ENCODE results near the gene SPTBN1. TPM values are rescaled to one million over a fixed set of nuclear protein-coding genes. Genes with fewer than 3 reads are reported as not detected.

SPTBN1 gene
- total RNA-seq, 1 experiment from 2014 or later: 88.8 TPM

DNA sequence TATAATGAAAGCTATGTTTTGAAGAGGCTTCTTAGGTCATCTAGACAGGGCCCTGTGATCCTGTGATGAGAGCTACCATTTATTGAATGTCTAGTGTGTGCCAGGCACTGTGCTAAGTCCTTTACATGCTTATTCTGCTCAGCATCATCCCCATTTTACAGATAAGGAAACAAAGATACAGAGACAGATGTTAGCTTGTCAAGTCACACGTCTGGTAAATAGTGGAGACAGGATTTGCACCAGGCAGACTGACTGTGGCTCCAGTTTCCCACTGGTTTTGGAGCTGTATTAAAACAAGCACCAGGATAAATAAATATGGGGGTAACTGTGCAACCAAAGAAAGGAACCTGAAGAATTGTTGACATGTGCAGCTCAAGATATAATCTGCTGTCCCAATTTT, 248.1 kb downstream of the SPTBN1 start:
- DNase-seq (ENCODE audit: low read depth): no peak

GRCh38 chr2:54704688-54705605, 248.8 kb downstream of the SPTBN1 start:
- DNase-seq (ENCODE audit: low read depth): peak; percentile 67

- DNase-seq (ENCODE audit: low read depth): no peak
Measured at GRCh38 chr2:54706622-54707021, 250.5 kb downstream of the SPTBN1 start.

GRCh38 chr2:54708584-54709335, 252.6 kb downstream of the SPTBN1 start:
- no peak for DNase-seq (ENCODE audit: low read depth)

DNA sequence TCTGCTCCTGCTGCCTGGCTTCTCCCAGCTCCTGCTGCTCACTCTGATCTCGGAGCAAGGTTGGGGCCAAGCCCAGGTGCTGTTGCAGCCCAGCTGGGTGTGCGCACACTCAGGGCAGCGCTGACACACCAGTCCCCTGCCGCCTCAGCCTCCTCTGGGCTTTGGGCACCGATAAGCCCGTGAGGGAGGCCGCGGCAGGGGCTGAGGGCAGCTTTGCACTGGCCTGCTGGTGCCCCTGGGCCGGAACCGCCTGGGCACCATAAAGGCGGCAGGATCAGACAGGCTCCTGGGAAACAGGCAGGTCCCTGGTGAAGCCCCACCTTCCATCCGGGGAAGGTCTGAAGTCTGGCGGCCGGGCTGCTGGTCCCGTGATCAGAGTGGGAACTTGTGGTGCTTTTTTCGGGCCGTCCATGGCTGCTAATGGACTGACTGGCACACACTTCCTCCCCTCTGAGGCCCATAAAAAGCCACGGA, 253.2 kb downstream of the SPTBN1 start:
- no peak for DNase-seq (ENCODE audit: low read depth)

DNA sequence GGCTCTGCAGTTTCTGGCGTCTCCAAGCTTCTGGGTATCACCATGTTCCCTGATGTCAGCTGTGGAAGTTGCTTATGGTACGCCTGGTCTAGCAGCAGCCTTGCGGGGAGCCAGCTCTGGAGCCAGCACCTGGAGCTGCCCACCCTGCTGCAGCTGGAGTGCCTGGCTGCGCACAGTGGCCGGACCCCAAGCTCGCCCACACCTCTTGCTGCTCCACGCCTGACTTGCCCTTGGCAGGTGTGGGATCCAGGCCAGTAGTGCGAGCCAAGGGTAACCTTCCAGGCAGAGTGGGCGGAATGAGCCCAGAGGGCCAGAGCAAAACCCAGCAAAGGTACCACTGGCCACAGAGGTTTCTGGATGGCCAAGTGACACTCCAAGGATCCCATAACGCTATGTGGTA, 254.1 kb downstream of the SPTBN1 start:
- DNase-seq (ENCODE audit: low read depth): no peak

- DNase-seq (ENCODE audit: low read depth): no peak
Measured at GRCh38 chr2:54712516-54712915, 256.4 kb downstream of the SPTBN1 start.

DNA sequence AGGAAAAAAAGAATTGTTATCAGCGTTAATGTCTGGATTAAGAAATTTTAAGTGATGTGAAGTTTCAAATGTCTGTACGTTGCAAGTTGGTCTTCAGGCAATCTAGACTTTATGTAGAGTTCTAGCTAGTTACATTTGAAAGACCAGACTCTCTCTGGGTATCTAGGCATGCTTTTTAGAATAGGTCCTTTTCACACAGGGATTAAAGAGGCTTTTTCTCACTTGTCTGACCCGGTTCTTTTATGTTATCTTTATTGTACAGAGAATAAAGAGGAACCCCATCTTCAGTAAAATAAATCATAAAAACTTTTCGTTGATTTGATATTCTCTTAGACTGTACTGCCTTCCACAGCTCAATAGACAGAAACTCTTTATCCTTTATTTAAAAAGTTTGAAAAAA, 258.9 kb downstream of the SPTBN1 start:
- DNase-seq (ENCODE audit: low read depth): no peak

DNA sequence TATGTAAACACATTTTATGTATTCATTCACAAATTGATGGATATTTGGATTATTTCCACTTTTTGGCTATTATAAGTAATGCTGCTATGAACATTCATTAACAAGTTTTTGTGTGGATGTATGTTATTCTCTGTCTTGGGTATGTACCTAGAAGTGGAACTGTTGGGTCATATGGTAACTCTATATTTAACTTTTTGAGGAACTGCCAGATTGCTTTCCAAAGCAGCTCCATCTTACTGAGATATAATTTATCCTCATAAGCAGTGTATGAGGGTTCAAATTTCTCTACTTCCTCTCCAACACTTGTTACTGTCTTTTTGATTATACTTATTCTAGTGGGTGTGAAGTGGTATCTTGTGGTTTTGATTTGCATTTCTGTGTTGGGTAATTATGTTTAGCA, 260.2 kb downstream of the SPTBN1 start:
- DNase-seq (ENCODE audit: low read depth): no peak

- DNase-seq (ENCODE audit: low read depth): peak; percentile 12
Measured at GRCh38 chr2:54720563-54720962, 264.4 kb downstream of the SPTBN1 start.

Other genes with a start within 250 kb of the SPTBN1 start
- not detected in 2 replicates for gene TSPYL6, start 200.1 kb upstream of the SPTBN1 start, total RNA-seq (2014; rRNA removed; shearing (Covaris generic))

All from M059J (cell line).